H9 (cell line): ENCODE data around the gene MKRN2. TPM values are rescaled to one million over a fixed set of nuclear protein-coding genes. Genes with fewer than 3 reads are reported as not detected.

Experiments
- DNase-seq: peaks from one replicate; pipeline ENCODE4 v3.0.0-alpha.2; 2017
- H2AFZ ChIP-seq: one replicate; pipeline ENCODE4 v1.6.1; 2013; ENCODE audit warnings: mild to moderate bottlenecking, low read length, control low read depth, moderate library complexity
- H2AK5ac ChIP-seq: 2 replicates; pipeline ENCODE4 v1.6.1; 2013; ENCODE audit warnings: low read length, control low read depth, mixed read lengths; ENCODE audit not compliant: insufficient read length
- H2BK120ac ChIP-seq: one replicate; pipeline ENCODE4 v1.6.1; 2013; ENCODE audit warnings: low read depth, mild to moderate bottlenecking, low read length, control low read depth, inconsistent platforms; ENCODE audit not compliant: poor library complexity, severe bottlenecking
- H2BK12ac ChIP-seq: 2 replicates; pipeline ENCODE4 v1.6.1; 2013; ENCODE audit warnings: low read length, control low read depth, mixed read lengths, low read depth; ENCODE audit not compliant: insufficient read length
- H2BK15ac ChIP-seq: 2 replicates; pipeline ENCODE4 v1.6.1; 2013; ENCODE audit warnings: low read depth, low read length, control low read depth
- H2BK20ac ChIP-seq: one replicate; pipeline ENCODE4 v1.6.1; 2013; ENCODE audit warnings: low read depth, mild to moderate bottlenecking, low read length, control low read depth, inconsistent platforms; ENCODE audit not compliant: poor library complexity, severe bottlenecking
- H2BK5ac ChIP-seq: 2 replicates; pipeline ENCODE4 v1.6.1; 2013; ENCODE audit warnings: low read length, control low read depth, mixed read lengths; ENCODE audit not compliant: insufficient read length
- H3K14ac ChIP-seq: 2 replicates; pipeline ENCODE4 v1.6.1; 2013; ENCODE audit warnings: low read length, control low read depth; ENCODE audit not compliant: insufficient read depth
- H3K18ac ChIP-seq: 2 replicates; pipeline ENCODE4 v1.6.1; 2013; ENCODE audit warnings: low read depth, mild to moderate bottlenecking, mixed read lengths, low read length, control low read depth; ENCODE audit not compliant: insufficient read length
- H3K23ac ChIP-seq: 2 replicates; pipeline ENCODE4 v1.6.1; 2013; ENCODE audit warnings: low read length, control low read depth, mixed read lengths, low read depth; ENCODE audit not compliant: insufficient read length
- H3K23me2 ChIP-seq: 2 replicates; pipeline ENCODE4 v1.6.1; 2013; ENCODE audit warnings: low read depth, mild to moderate bottlenecking, mixed read lengths, low read length, control low read depth; ENCODE audit not compliant: insufficient read length, poor library complexity, severe bottlenecking
- H3K27ac ChIP-seq: 2 replicates; pipeline ENCODE4 v1.5.1; 2013; ENCODE audit warnings: low read length, control low read depth, mixed read lengths, low read depth; ENCODE audit not compliant: insufficient read length
- H3K27me3 ChIP-seq: 2 replicates; pipeline ENCODE4 v1.6.1; 2013; ENCODE audit warnings: low read length, control low read depth, inconsistent platforms; ENCODE audit not compliant: insufficient read depth
- H3K4ac ChIP-seq: 2 replicates; pipeline ENCODE4 v1.6.1; 2013; ENCODE audit warnings: low read depth, mild to moderate bottlenecking, control low read depth, inconsistent platforms, low read length, moderate library complexity
- H3K4me1 ChIP-seq: 2 replicates; pipeline ENCODE4 v1.6.1; 2013; ENCODE audit warnings: low read length, control low read depth, inconsistent platforms; ENCODE audit not compliant: insufficient read depth
- H3K4me2 ChIP-seq: 2 replicates; pipeline ENCODE4 v1.6.1; 2013; ENCODE audit warnings: low read length, control low read depth, mixed read lengths; ENCODE audit not compliant: insufficient read length, insufficient read depth
- H3K56ac ChIP-seq: 2 replicates; pipeline ENCODE4 v1.6.1; 2013; ENCODE audit warnings: low read depth, mild to moderate bottlenecking, mixed read lengths, low read length, control low read depth; ENCODE audit not compliant: insufficient read length
- H3K79me1 ChIP-seq: 2 replicates; pipeline ENCODE4 v1.6.1; 2013; ENCODE audit warnings: low read depth, mild to moderate bottlenecking, moderate library complexity, low read length, control low read depth, inconsistent platforms; ENCODE audit not compliant: insufficient read depth, poor library complexity, severe bottlenecking
- H3K79me2 ChIP-seq: 2 replicates; pipeline ENCODE4 v1.6.1; 2013; ENCODE audit warnings: low read length, control low read depth, inconsistent platforms; ENCODE audit not compliant: insufficient read depth
- H3K9ac ChIP-seq: 2 replicates; pipeline ENCODE4 v1.6.1; 2013; ENCODE audit warnings: low read length, control low read depth, mixed read lengths; ENCODE audit not compliant: insufficient read length; ENCODE audit errors: extremely low read depth
- H3K9me3 ChIP-seq: one replicate; pipeline ENCODE4 v1.6.1; 2013; ENCODE audit warnings: low read depth, low read length, inconsistent platforms; ENCODE audit not compliant: control insufficient read depth
- H3T11ph ChIP-seq: one replicate; pipeline ENCODE4 v1.6.1; 2013; ENCODE audit warnings: mild to moderate bottlenecking, low read length, control low read depth, inconsistent platforms
- H4K20me1 ChIP-seq: one replicate; pipeline ENCODE4 v1.6.1; 2013; ENCODE audit not compliant: control insufficient read depth, insufficient read length, insufficient read depth
- H4K5ac ChIP-seq: 2 replicates; pipeline ENCODE4 v1.6.1; 2013; ENCODE audit warnings: low read depth, mild to moderate bottlenecking, mixed read lengths, low read length, control low read depth; ENCODE audit not compliant: insufficient read length
- H4K8ac ChIP-seq: replicated peaks from 2 replicates; pipeline ENCODE4 v1.6.1; 2013; ENCODE audit warnings: low read length, control low read depth, mixed read lengths, low read depth; ENCODE audit not compliant: insufficient read length
- H4K91ac ChIP-seq: 2 replicates; pipeline ENCODE4 v1.6.1; 2013; ENCODE audit warnings: low read depth, mild to moderate bottlenecking, moderate library complexity, mixed read lengths, low read length, control low read depth; ENCODE audit not compliant: insufficient read length
- H3K27ac Mint-ChIP-seq, 3 experiments: 2 replicates in 2 of 3; 3 replicates in 1 of 3; pipeline ENCODE4 v1.8.0; 2020 to 2021; ENCODE audit warnings: mixed read lengths in 3 of 3, mild to moderate bottlenecking in 1 of 3, moderate library complexity in 1 of 3
- H3K27me3 Mint-ChIP-seq: 2 replicates; pipeline ENCODE4 v1.8.0; 2021; ENCODE audit warnings: low read depth, mild to moderate bottlenecking, moderate library complexity, mixed read lengths
- H3K36me3 Mint-ChIP-seq, 3 experiments: 2 replicates in 2 of 3; 3 replicates in 1 of 3; pipeline ENCODE4 v1.8.0; 2020 to 2021; ENCODE audit warnings: low read depth in 3 of 3, mixed read lengths in 3 of 3; ENCODE audit not compliant: insufficient read depth in 1 of 3
- H3K4me1 Mint-ChIP-seq, 2 experiments: 2 replicates each; pipeline ENCODE4 v1.8.0; 2020; ENCODE audit warnings: mixed read lengths in 2 of 2
- H3K4me3 Mint-ChIP-seq, 2 experiments: 2 replicates in 1 of 2; 3 replicates in 1 of 2; pipeline ENCODE4 v1.8.0; 2020 to 2021; ENCODE audit warnings: mild to moderate bottlenecking in 2 of 2, mixed read lengths in 2 of 2, moderate library complexity in 1 of 2
- H3K9me3 Mint-ChIP-seq, 2 experiments: 2 replicates in 1 of 2; 3 replicates in 1 of 2; pipeline ENCODE4 v1.8.0; 2020; ENCODE audit warnings: mild to moderate bottlenecking in 2 of 2, mixed read lengths in 2 of 2, moderate library complexity in 1 of 2
- WGBS: extraction: QIAGEN DNeasy Blood & Tissue Kit; methylation state at CpG from one replicate; pipeline ENCODE4 v1.1.7; 2013; ENCODE audit warnings: missing lambda C conversion rate, low lambda C conversion rate, mixed read lengths; ENCODE audit not compliant: insufficient read length; ENCODE audit errors: extremely low coverage; 5-methylcytosine and 5-hydroxymethylcytosine counted together
- total RNA-seq: library from RNA; stranded (reverse); gene quantifications from 2 replicates; pipeline ENCODE4 v1.2.1, GENCODE V29; 2021
- TF ChIP-seq, protein P1 (sequence below): fragments of 200-600 bp; sonication (generic); conservative IDR thresholded peaks from 3 replicates; pipeline ENCODE4 v1.8.0; 2021; ENCODE audit warnings: antibody characterized with exemption, mild to moderate bottlenecking

MKRN2 gene
- total RNA-seq, 1 experiment from 2014 or later, result 18.1 TPM

DNA sequence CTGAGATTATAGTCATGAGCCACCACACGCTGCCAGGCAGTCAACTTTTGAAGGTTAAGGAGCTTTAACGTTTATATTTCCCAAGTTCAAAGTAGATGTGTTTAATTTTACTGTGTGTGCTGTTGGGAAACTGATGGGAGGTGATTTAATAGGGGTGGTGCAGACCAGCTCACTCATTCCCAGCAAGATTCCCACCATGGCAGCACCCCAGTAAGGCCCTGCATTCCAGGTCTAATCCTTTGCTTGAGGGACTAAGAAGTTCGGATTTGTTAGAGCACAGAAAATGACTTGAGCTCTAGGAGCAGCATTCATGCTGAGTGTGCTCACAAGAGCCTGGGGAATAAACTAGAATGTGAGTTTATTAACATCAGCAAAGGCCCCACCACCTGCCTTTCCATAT is 47.4 kb upstream of the MKRN2 start:
- H2BK12ac ChIP-seq, result no peak overlapping the region
- H2BK120ac ChIP-seq, result no peak overlapping the region
- H2AK5ac ChIP-seq, result no peak overlapping the region
- H3K79me1 ChIP-seq, result no peaks in the 10 kb centered on the region
- no peak overlapping the region for H3K9ac ChIP-seq
- peaks cover 6 to 19% (median 18%) of the 10 kb centered on the region in 3 experiments; a peak in 6 of 7 replicates for H3K36me3 Mint-ChIP-seq
- no peak overlapping the region for H2BK15ac ChIP-seq
- DNase-seq, result no peak
- no peak overlapping the region for H4K8ac ChIP-seq
- H3K4me2 ChIP-seq, result no peak overlapping the region
- no peak overlapping the region for H3K4ac ChIP-seq
- H3K4me1 Mint-ChIP-seq, result no peaks in the 10 kb centered on the region; a peak in 1 of 4 replicates
- H3K4me1 ChIP-seq, result no peaks in the 10 kb centered on the region
- no peak overlapping the region for H3K56ac ChIP-seq
- H3K27me3 Mint-ChIP-seq, result no peaks in the 10 kb centered on the region
- H4K20me1 ChIP-seq, result no peaks in the 10 kb centered on the region
- H2BK20ac ChIP-seq, result no peak overlapping the region
- H3K14ac ChIP-seq, result no peak overlapping the region
- no peak overlapping the region for H2AFZ ChIP-seq
- no peak overlapping the region for H4K5ac ChIP-seq
- H3K23me2 ChIP-seq, result no peaks in the 10 kb centered on the region
- H3K4me3 Mint-ChIP-seq, result no peak overlapping the region
- no peaks in the 10 kb centered on the region for H3K27me3 ChIP-seq
- no peak overlapping the region for H3K27ac ChIP-seq
- H3K18ac ChIP-seq, result no peak overlapping the region
- WGBS, result no CpG with 5 or more reads among the region's 3 CpGs
- H3K9me3 Mint-ChIP-seq, result no peaks in the 10 kb centered on the region
- no peak overlapping the region for H4K91ac ChIP-seq
- no peaks in the 10 kb centered on the region for H3K9me3 ChIP-seq
- H3T11ph ChIP-seq, result no peak overlapping the region
- no peaks in the 10 kb centered on the region for H3K79me2 ChIP-seq
- no peak overlapping the region for H2BK5ac ChIP-seq
- H3K27ac Mint-ChIP-seq, result no peak overlapping the region; a peak in 1 of 7 replicates
- no peak overlapping the region for H3K23ac ChIP-seq
- TF ChIP-seq, protein P1, sequence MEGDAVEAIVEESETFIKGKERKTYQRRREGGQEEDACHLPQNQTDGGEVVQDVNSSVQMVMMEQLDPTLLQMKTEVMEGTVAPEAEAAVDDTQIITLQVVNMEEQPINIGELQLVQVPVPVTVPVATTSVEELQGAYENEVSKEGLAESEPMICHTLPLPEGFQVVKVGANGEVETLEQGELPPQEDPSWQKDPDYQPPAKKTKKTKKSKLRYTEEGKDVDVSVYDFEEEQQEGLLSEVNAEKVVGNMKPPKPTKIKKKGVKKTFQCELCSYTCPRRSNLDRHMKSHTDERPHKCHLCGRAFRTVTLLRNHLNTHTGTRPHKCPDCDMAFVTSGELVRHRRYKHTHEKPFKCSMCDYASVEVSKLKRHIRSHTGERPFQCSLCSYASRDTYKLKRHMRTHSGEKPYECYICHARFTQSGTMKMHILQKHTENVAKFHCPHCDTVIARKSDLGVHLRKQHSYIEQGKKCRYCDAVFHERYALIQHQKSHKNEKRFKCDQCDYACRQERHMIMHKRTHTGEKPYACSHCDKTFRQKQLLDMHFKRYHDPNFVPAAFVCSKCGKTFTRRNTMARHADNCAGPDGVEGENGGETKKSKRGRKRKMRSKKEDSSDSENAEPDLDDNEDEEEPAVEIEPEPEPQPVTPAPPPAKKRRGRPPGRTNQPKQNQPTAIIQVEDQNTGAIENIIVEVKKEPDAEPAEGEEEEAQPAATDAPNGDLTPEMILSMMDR, result no peak
